Astrocyte of the spinal cord (primary cell): ENCODE measurements around the gene CASKIN1.
"Not testable (repeated sequence)": the region's sequence is repeated elsewhere in the genome, so short reads cannot be mapped to it uniquely, and the experiment has no call there.

Source experiments
- DNase-seq: peaks from one replicate; pipeline ENCODE4 v3.0.0; 2011; ENCODE audit warnings: low read depth, low spot score
- H3K4me3 ChIP-seq: 2 replicates; pipeline ENCODE4 v1.5.1; 2011; ENCODE audit warnings: low read depth, mild to moderate bottlenecking, low read length, moderate library complexity
- CTCF ChIP-seq: IDR thresholded peaks from 2 replicates; pipeline ENCODE4 v1.5.1; 2012; ENCODE audit warnings: low read depth, mild to moderate bottlenecking, low read length, inconsistent platforms
- in situ Hi-C: cut with HindIII; loops from 2 replicates; pipeline ENCODE4 v1.10.0; 2017; ENCODE audit warnings: low sequenced_read_pairs

The CASKIN1 gene

DNA sequence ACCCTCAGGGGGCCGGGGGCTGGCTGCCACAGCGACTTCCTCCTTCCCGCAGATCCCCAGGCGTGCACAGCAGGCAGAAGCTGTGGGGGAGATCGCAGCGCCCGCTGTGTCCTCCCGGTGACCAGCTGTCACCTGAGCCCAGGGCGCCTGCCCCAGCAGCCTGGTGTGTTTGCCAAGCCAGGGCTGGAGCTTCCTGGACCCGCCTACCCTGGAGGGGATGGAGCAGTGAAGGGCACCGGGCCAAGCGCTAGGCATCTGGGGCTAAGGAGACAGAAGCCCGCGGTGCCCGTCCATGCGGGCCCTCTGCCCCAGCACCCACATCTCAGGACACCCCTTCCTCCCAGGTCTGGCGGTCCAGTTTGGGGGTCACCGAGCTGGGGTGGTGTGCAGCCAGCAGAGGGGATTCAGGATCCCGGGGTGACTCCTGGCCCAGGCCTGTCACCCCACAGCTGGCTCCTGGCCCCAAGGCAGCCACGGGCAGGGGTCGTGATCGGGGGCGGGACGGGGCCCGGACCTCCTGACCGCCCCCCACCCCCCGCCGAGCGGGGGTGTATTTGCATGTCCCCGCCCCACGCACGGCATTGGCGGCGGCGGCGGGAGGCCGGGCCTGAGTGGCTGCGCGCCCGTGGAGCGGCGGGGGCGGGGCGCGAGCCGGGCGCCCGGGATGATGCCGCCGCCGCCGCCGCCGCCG, 48.3 kb downstream of the CASKIN1 start, which contains the start of gene RAB26:
Gene RAB26 (plus strand): TSS at position 645 of the 691 bp plus-strand sequence. CDS start 159 bp downstream, outside the sequence.
- no peak for TF ChIP-seq CTCF
- peak within 1 kb of the TSS; percentile 17 for H3K4me3 ChIP-seq
- peak; percentile 44 for DNase-seq
- in situ Hi-C loops, result no loop called here

DNA sequence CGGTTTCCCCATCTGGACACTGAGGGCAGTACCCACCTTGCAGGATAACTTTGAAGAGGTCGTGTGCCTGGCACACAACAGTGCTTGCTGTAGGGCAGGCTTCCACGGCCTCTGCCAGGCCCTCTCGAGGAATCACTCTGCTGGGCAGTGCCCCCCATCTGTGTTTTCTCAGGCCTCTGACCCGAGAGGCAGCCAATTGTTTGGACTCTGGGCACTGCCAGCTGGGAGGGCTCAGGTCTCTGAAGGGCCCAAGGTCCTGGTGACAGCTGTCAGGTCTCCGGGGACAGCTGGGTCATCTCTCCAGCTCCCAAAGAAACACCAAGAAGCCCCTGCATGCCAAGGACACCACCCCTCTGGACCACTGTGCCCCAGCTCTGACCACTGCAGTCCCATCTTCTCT, 49.0 kb downstream of the CASKIN1 start:
- no peak for DNase-seq
- TF ChIP-seq CTCF, result no peak
- in situ Hi-C loops, result no loop called here
- no peak overlapping the region for H3K4me3 ChIP-seq

GRCh38 chr16:2145843-2146242, 50.6 kb downstream of the CASKIN1 start:
- DNase-seq, result no peak
- no peak for TF ChIP-seq CTCF

GRCh38 chr16:2143878-2144485, 52.4 kb downstream of the CASKIN1 start:
- TF ChIP-seq CTCF, result no peak
- no peak overlapping the region for H3K4me3 ChIP-seq
- in situ Hi-C loops, result no loop called here
- no peak for DNase-seq

More at GRCh38 chr16:2145843-2146242, 50.6 kb downstream of the CASKIN1 start:
- H3K4me3 ChIP-seq, result no peak overlapping the region
- in situ Hi-C loops, result no loop called here

GRCh38 chr16:2142942-2143877, 53.2 kb downstream of the CASKIN1 start:
- H3K4me3 ChIP-seq, result no peak overlapping the region
- in situ Hi-C loops, result no loop called here
- DNase-seq, result no peak
- TF ChIP-seq CTCF, result no peak

- in situ Hi-C loops, result not testable (repeated sequence)
- H3K4me3 ChIP-seq, result peak within 1 kb of the TSS; percentile 51
- DNase-seq, result peak; percentile 97
Observed at GRCh38 chr16:2135770-2136490, 60.5 kb downstream of the CASKIN1 start, which contains the start of gene PKD1. Gene PKD1 (minus strand): TSS chr16:2135898. CDS start chr16:2135689, 209 bp downstream.

GRCh38 chr16:2135071-2135470, 61.3 kb downstream of the CASKIN1 start:
- H3K4me3 ChIP-seq, result peak overlapping the region; percentile 51
- DNase-seq, in situ Hi-C loops: not testable (repeated sequence)

- peak overlapping the region; percentile 20 for H3K4me3 ChIP-seq
- DNase-seq, in situ Hi-C loops: not testable (repeated sequence)
Observed at GRCh38 chr16:2133797-2134196, 62.6 kb downstream of the CASKIN1 start.

- in situ Hi-C loops, DNase-seq, H3K4me3 ChIP-seq: not testable (repeated sequence)
Observed at GRCh38 chr16:2129890-2130447, 66.4 kb downstream of the CASKIN1 start.

DNA sequence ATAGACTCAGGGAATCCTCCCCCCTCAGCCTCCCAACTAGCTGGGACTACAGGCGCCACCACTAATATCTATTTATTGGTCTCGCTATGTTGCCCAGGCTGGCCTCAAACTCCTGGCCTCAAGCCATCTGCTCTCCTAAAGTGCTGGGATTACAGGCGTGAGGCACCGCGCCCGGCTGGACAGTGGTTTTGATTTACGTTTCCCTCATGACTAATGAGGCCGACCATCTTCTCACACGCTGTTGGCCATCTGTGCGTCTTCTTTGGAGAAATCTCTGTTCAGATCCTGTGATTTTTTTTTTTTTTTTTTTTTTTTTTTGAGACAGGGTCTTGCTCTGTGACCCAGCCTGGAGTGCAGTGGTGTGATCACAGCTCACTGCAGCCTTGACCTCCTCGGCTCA, 67.2 kb downstream of the CASKIN1 start:
- DNase-seq, result peak; percentile 52
- in situ Hi-C loops, H3K4me3 ChIP-seq: not testable (repeated sequence)
